ENCODE results near the gene FANCC.

FANCC gene

GRCh38 chr9:95118596-95118995, 198.9 kb downstream of the FANCC start:
- H3K4me3 ChIP-seq (ENCODE audit: low read length): no peak overlapping the region
- no peak for TF ChIP-seq ZNF274 (IDR thresholded peaks at IDR 0.05; ENCODE audit: low read depth, low read length)

- no peak overlapping the region for H3K4me3 ChIP-seq (ENCODE audit: low read length)
- no peak for TF ChIP-seq ZNF274 (IDR thresholded peaks at IDR 0.05; ENCODE audit: low read depth, low read length)
Measured at GRCh38 chr9:95116808-95117204, 200.7 kb downstream of the FANCC start.

- H3K4me3 ChIP-seq (ENCODE audit: low read length): peak overlapping the region; percentile 10; the same call in 1 of the 2 replicates
- TF ChIP-seq ZNF274 (IDR thresholded peaks at IDR 0.05; ENCODE audit: low read depth, low read length): no peak
Measured at GRCh38 chr9:95116002-95116807, 201.3 kb downstream of the FANCC start.

GRCh38 chr9:95115104-95115503, 202.4 kb downstream of the FANCC start:
- no peak for TF ChIP-seq ZNF274 (IDR thresholded peaks at IDR 0.05; ENCODE audit: low read depth, low read length)
- H3K4me3 ChIP-seq (ENCODE audit: low read length): no peak overlapping the region

GRCh38 chr9:95112436-95113280, 204.9 kb downstream of the FANCC start:
- no peak for TF ChIP-seq ZNF274 (IDR thresholded peaks at IDR 0.05; ENCODE audit: low read depth, low read length)
- no peak overlapping the region for H3K4me3 ChIP-seq (ENCODE audit: low read length)

- H3K4me3 ChIP-seq (ENCODE audit: low read length): no peak overlapping the region
- TF ChIP-seq ZNF274 (IDR thresholded peaks at IDR 0.05; ENCODE audit: low read depth, low read length): no peak
Measured at GRCh38 chr9:95111716-95112115, 205.8 kb downstream of the FANCC start.

GRCh38 chr9:95110921-95111525, 206.5 kb downstream of the FANCC start:
- no peak for TF ChIP-seq ZNF274 (IDR thresholded peaks at IDR 0.05; ENCODE audit: low read depth, low read length)
- no peak overlapping the region for H3K4me3 ChIP-seq (ENCODE audit: low read length)

- no peak for TF ChIP-seq ZNF274 (IDR thresholded peaks at IDR 0.05; ENCODE audit: low read depth, low read length)
- H3K4me3 ChIP-seq (ENCODE audit: low read length): no peak overlapping the region
Measured at GRCh38 chr9:95109456-95109855, 208.1 kb downstream of the FANCC start.

- no peak for TF ChIP-seq ZNF274 (IDR thresholded peaks at IDR 0.05; ENCODE audit: low read depth, low read length)
- no peak overlapping the region for H3K4me3 ChIP-seq (ENCODE audit: low read length)
Measured at GRCh38 chr9:95108777-95109176, 208.7 kb downstream of the FANCC start.

GRCh38 chr9:95107976-95108375, 209.5 kb downstream of the FANCC start:
- no peak overlapping the region for H3K4me3 ChIP-seq (ENCODE audit: low read length)
- TF ChIP-seq ZNF274 (IDR thresholded peaks at IDR 0.05; ENCODE audit: low read depth, low read length): no peak

GRCh38 chr9:95107001-95107749, 210.3 kb downstream of the FANCC start:
- no peak for TF ChIP-seq ZNF274 (IDR thresholded peaks at IDR 0.05; ENCODE audit: low read depth, low read length)

GRCh38 chr9:95105519-95106287, 211.8 kb downstream of the FANCC start:
- no peak overlapping the region for H3K4me3 ChIP-seq (ENCODE audit: low read length)
- TF ChIP-seq ZNF274 (IDR thresholded peaks at IDR 0.05; ENCODE audit: low read depth, low read length): no peak

More at GRCh38 chr9:95107001-95107749, 210.3 kb downstream of the FANCC start:
- no peak overlapping the region for H3K4me3 ChIP-seq (ENCODE audit: low read length)

- no peak overlapping the region for H3K4me3 ChIP-seq (ENCODE audit: low read length)
- TF ChIP-seq ZNF274 (IDR thresholded peaks at IDR 0.05; ENCODE audit: low read depth, low read length): no peak
Measured at GRCh38 chr9:95104980-95105379, 212.5 kb downstream of the FANCC start.
